Natural killer cell (primary cell): ENCODE data around the gene MAP3K4. TPM values are rescaled to one million over a fixed set of nuclear protein-coding genes. Genes with fewer than 3 reads are reported as not detected.
A peak's percentile ranks its signal among the peaks of the same experiment; 100 is the strongest.

Experiments used
- ATAC-seq, 3 donors: fragments of 150-1000 bp in 2 of 3; fragments of 200-7000 bp in 1 of 3; cut with Tn5 transposase; 1 replicate in 1 of 3; 2 replicates in 2 of 3; pipeline ENCODE4 v1.10.0; 2021; ENCODE audit warnings: mild to moderate bottlenecking in 2 of 3, moderate library complexity in 2 of 3
- DNase-seq, 2 donors: peaks; one replicate each; pipeline versions ENCODE4 v3.0.0 to v3.0.0-alpha.2; 2013 to 2021; ENCODE audit warnings: mixed read lengths in 1 of 2
- H3K27ac ChIP-seq: one replicate; pipeline ENCODE4 v1.5.1; 2013; ENCODE audit warnings: mild to moderate bottlenecking, low read length
- H3K27me3 ChIP-seq: one replicate; pipeline ENCODE4 v1.6.1; 2013; ENCODE audit warnings: low read length; ENCODE audit not compliant: control insufficient read depth, insufficient read depth
- H3K36me3 ChIP-seq: one replicate; pipeline ENCODE4 v1.6.1; 2013; ENCODE audit warnings: low read length; ENCODE audit not compliant: control insufficient read depth, insufficient read depth
- H3K4me1 ChIP-seq: one replicate; pipeline ENCODE4 v1.6.1; 2013; ENCODE audit warnings: low read length; ENCODE audit not compliant: control insufficient read depth, insufficient read depth
- H3K4me3 ChIP-seq: one replicate; pipeline ENCODE4 v1.5.1; 2013; ENCODE audit warnings: low read length
- H3K9me3 ChIP-seq: one replicate; pipeline ENCODE4 v1.6.1; 2013; ENCODE audit warnings: low read length; ENCODE audit not compliant: control insufficient read depth, insufficient read depth
- H3K27ac Mint-ChIP-seq, 2 donors: one replicate each; pipeline ENCODE4 v1.8.0; 2022; ENCODE audit warnings: mild to moderate bottlenecking in 2 of 2, mixed read lengths in 2 of 2, moderate library complexity in 1 of 2
- H3K27me3 Mint-ChIP-seq, 2 donors: one replicate each; pipeline ENCODE4 v1.8.0; 2022; ENCODE audit warnings: low read depth in 2 of 2, mixed read lengths in 2 of 2
- H3K36me3 Mint-ChIP-seq: one replicate; pipeline ENCODE4 v1.8.0; 2022; ENCODE audit warnings: mixed read lengths
- H3K4me1 Mint-ChIP-seq, 2 donors: one replicate each; pipeline ENCODE4 v1.8.0; 2022; ENCODE audit warnings: mixed read lengths in 2 of 2
- H3K4me3 Mint-ChIP-seq: one replicate; pipeline ENCODE4 v1.8.0; 2022; ENCODE audit warnings: mild to moderate bottlenecking, moderate library complexity, mixed read lengths
- H3K9me3 Mint-ChIP-seq, 2 donors: one replicate each; pipeline ENCODE4 v1.8.0; 2022; ENCODE audit warnings: mixed read lengths in 2 of 2
- CTCF ChIP-seq: fragments of 200-600 bp; IDR thresholded peaks from one replicate; pipeline ENCODE4 v1.8.0; 2022; ENCODE audit warnings: antibody characterized with exemption
- WGBS: methylation state at CpG from one replicate; pipeline ENCODE4 v1.1.7; 2013; ENCODE audit warnings: missing lambda C conversion rate; ENCODE audit not compliant: insufficient coverage; 5-methylcytosine and 5-hydroxymethylcytosine counted together
- intact Hi-C: fragments of 100-400 bp; cut with micrococcal nuclease; formaldehyde crosslinking; loops from one replicate; pipeline ENCODE4 v1.14.2; 2022
- total RNA-seq, 4 donors: library from RNA; stranded (reverse); fragments of 120-200 nt in 1 of 4; gene quantifications; one replicate each; pipeline versions ENCODE4 v1.2.3 to v1.2.4, GENCODE V29; 2013 to 2022

MAP3K4 gene
- total RNA-seq, 3 donors from 2014 or later (not counting 1 experiment from before 2014, with no cell fraction given) = 46.5 to 79.9 (median 67.0) TPM

DNA sequence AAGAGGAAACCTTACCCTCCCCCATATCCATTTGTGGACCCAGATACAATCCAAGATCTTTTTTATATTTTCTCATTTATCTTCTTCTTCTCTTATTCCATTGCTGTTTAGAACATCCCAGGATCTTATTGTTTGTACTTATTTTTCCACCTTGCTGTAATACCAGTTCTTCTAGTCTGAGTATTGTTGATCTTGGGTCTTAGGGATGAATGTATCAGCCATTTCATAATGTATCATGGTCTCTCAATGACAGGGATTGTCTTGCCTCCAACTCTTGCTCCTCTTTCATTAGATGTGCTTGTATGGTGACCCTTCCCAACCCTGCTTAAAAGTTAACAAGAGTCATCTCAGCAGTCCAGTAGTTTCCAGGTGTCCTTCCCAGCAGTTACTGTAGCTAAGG, 63.3 kb downstream of the MAP3K4 start:
- peaks cover 9 to 16% of the 10 kb centered on the region in 2 donors for H3K4me1 Mint-ChIP-seq
- no peak overlapping the region for H3K27ac ChIP-seq

GRCh38 chr6:161056451-161056850, 64.9 kb downstream of the MAP3K4 start:
- Histone ChIP-seq H3K36me3 (no peaks in the 10 kb centered on the region), H3K4me1 (no peaks in the 10 kb centered on the region), H3K27me3 (no peaks in the 10 kb centered on the region), H3K9me3 (no peaks in the 10 kb centered on the region), H3K4me3 (no peak overlapping the region), H3K27ac (no peak overlapping the region)
- Mint-ChIP-seq H3K9me3 (no peaks in the 10 kb centered on the region), H3K36me3 (no peaks in the 10 kb centered on the region), H3K4me3 (no peak overlapping the region), H3K4me1 (peaks cover 0 to 8% of the 10 kb centered on the region in 2 donors), H3K27ac (no peak overlapping the region), H3K27me3 (no peaks in the 10 kb centered on the region)
- intact Hi-C loops = no loop called here
- DNase-seq (no peak), ATAC-seq (no peak)
- no peak for TF ChIP-seq CTCF
- 93% methylated on average over 2 of the region's 4 CpGs for WGBS

More for the DNA sequence above, 63.3 kb downstream of the MAP3K4 start:
- H3K4me1 ChIP-seq = no peaks in the 10 kb centered on the region
- TF ChIP-seq CTCF = no peak
- H3K27me3 ChIP-seq = no peaks in the 10 kb centered on the region
- no peak overlapping the region for H3K27ac Mint-ChIP-seq
- no peaks in the 10 kb centered on the region for H3K27me3 Mint-ChIP-seq
- H3K36me3 ChIP-seq = no peaks in the 10 kb centered on the region
- no peaks in the 10 kb centered on the region for H3K36me3 Mint-ChIP-seq
- no peak overlapping the region for H3K4me3 Mint-ChIP-seq
- intact Hi-C loops = no loop called here
- ATAC-seq = no peak
- no peak overlapping the region for H3K4me3 ChIP-seq
- no peak for DNase-seq
- H3K9me3 ChIP-seq = no peaks in the 10 kb centered on the region
- no peaks in the 10 kb centered on the region for H3K9me3 Mint-ChIP-seq

DNA sequence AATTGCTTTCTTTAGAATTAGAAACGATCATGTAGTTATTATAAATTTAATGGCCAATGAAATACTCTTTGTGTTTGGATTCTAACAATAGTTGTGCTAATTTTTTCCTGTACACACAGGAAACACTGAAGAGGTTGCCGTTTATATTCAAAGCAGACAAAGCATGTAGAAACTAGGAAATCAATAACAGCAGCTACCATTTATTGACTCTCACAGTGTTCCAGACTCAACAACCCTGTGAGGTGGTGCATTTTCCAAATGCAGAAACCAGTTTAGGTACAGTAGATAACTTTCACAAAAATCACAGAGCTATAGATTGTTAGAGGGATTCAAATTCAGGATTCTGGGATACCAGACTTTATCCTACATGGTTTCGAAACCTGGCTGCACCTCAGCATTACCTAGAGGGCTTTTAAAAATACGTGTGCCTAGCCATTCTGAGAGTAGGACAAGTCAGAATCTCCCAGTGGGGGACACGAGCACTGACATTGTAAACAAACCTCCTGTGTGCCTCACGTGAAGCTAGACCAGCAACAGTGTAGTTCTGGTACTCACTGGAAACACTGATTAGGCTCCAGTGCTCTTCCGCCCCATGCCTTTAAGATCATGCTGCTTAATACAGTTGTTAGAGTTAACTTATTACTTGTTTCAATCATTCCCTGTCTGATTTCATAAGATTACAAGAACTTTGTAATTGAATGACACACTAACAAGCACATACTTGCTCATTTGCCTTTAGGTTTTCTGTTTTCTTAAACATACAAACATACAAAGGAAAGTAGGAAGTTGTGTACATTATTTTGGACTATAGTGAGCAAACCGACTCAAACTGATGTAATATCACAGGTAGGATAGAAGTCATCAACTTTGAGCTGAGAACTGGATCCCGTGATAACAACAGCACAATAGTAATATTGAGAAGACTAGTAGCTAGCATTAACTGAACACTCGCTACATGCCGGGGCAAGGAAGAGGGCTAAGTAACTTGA, 65.8 kb downstream of the MAP3K4 start:
- intact Hi-C loops = no loop called here
- ATAC-seq (no peak), DNase-seq (peak in 1 of 2 donors; percentile 13)
- 89% methylated on average over 9 of the region's 11 CpGs for WGBS
- H3K9me3 ChIP-seq = no peaks in the 10 kb centered on the region
- Mint-ChIP-seq H3K4me1 (peaks cover 0 to 8% of the 10 kb centered on the region in 2 donors), H3K36me3 (no peaks in the 10 kb centered on the region), H3K4me3 (no peak overlapping the region), H3K9me3 (no peaks in the 10 kb centered on the region), H3K27ac (no peak overlapping the region), H3K27me3 (no peaks in the 10 kb centered on the region)
- no peak overlapping the region for H3K27ac ChIP-seq
- no peak overlapping the region for H3K4me3 ChIP-seq
- H3K36me3 ChIP-seq = no peaks in the 10 kb centered on the region
- no peak for TF ChIP-seq CTCF
- no peaks in the 10 kb centered on the region for H3K4me1 ChIP-seq
- no peaks in the 10 kb centered on the region for H3K27me3 ChIP-seq
